ENCODE data around the gene ADAM17. TPM values are rescaled to one million over a fixed set of nuclear protein-coding genes. Genes with fewer than 3 reads are reported as not detected.
"Not testable (repeated sequence)": the region's sequence is repeated elsewhere in the genome, so short reads cannot be mapped to it uniquely, and the experiment has no call there.

The ADAM17 gene
- total RNA-seq, 2 experiments from 2014 or later = 20.7 to 25.0 TPM

GRCh38 chr2:9560628-9561027, 5.0 kb upstream of the ADAM17 start:
- Mint-ChIP-seq H3K4me3 (no peak overlapping the region), H3K36me3 (ENCODE audit: low read depth) (peaks cover 14% of the 10 kb centered on the region), H3K9me3 (ENCODE audit: insufficient read depth) (no peaks in the 10 kb centered on the region), H3K27me3 (ENCODE audit: low read depth) (no peaks in the 10 kb centered on the region), H3K27ac (no peak overlapping the region), H3K4me1 (ENCODE audit: low read depth) (peaks cover 25% of the 10 kb centered on the region)
- ATAC-seq (no peak), DNase-seq (no peak)
- CTCF ChIA-PET = interaction anchor here (1.5 kb wide), 1 partner anchor 87 kb away, joined by 3 read pairs; no protein-coding TSS in a partner anchor
- POLR2A ChIA-PET = no interaction called here

- H3K4me3 Mint-ChIP-seq = no peak overlapping the region
- DNase-seq (peak; percentile 35), ATAC-seq (no peak)
- no peaks in the 10 kb centered on the region for H3K27me3 Mint-ChIP-seq (ENCODE audit: low read depth)
- ChIA-PET CTCF (interaction anchor here (0.6 to 1.5 kb wide), 6 partner anchors 10 to 88 kb away, joined by 3 to 4 read pairs (median 3); no protein-coding TSS in a partner anchor), POLR2A (interaction anchor here (1.0 kb wide), 1 partner anchor 10 kb away, joined by 3 read pairs; no protein-coding TSS in a partner anchor)
- no peaks in the 10 kb centered on the region for H3K9me3 Mint-ChIP-seq (ENCODE audit: insufficient read depth)
- no peak overlapping the region for H3K27ac Mint-ChIP-seq
- peaks cover 39% of the 10 kb centered on the region for H3K4me1 Mint-ChIP-seq (ENCODE audit: low read depth)
- peaks cover 16% of the 10 kb centered on the region for H3K36me3 Mint-ChIP-seq (ENCODE audit: low read depth)
Observed at GRCh38 chr2:9558948-9559381, 3.3 kb upstream of the ADAM17 start.

GRCh38 chr2:9556121-9556743, 602 bp upstream of the ADAM17 start:
- no peaks in the 10 kb centered on the region for H3K27me3 Mint-ChIP-seq (ENCODE audit: low read depth)
- peaks cover 18% of the 10 kb centered on the region for H3K36me3 Mint-ChIP-seq (ENCODE audit: low read depth)
- no peaks in the 10 kb centered on the region for H3K9me3 Mint-ChIP-seq (ENCODE audit: insufficient read depth)
- H3K4me3 Mint-ChIP-seq = peak overlapping the region; percentile 99
- CTCF ChIA-PET = interaction anchor here (0.6 to 2.9 kb wide), 18 partner anchors 13 to 244 kb away, joined by 3 to 16 read pairs (median 4); partner anchors contain the start of genes IAH1 and YWHAQ
- POLR2A ChIA-PET = interaction anchor here (0.5 to 3.5 kb wide), 40 partner anchors 8 to 722 kb away, joined by 3 to 47 read pairs (median 4); partner anchors contain the start of genes CPSF3, IAH1, ITGB1BP1 and TAF1B
- H3K4me1 Mint-ChIP-seq (ENCODE audit: low read depth) = peaks cover 58% of the 10 kb centered on the region
- peak overlapping the region; percentile 98 for H3K27ac Mint-ChIP-seq
- ATAC-seq = no peak
- DNase-seq = peak; percentile 54

- DNase-seq = peak; percentile 63
- Mint-ChIP-seq H3K4me1 (ENCODE audit: low read depth) (peaks cover 63% of the 10 kb centered on the region), H3K27ac (peak overlapping the region; percentile 98), H3K4me3 (peak overlapping the region; percentile 99), H3K27me3 (ENCODE audit: low read depth) (no peaks in the 10 kb centered on the region), H3K9me3 (ENCODE audit: insufficient read depth) (no peaks in the 10 kb centered on the region), H3K36me3 (ENCODE audit: low read depth) (peaks cover 14% of the 10 kb centered on the region)
- CTCF ChIA-PET = interaction anchor here (1.1 to 2.9 kb wide), 9 partner anchors 11 to 244 kb away, joined by 4 to 16 read pairs (median 4); partner anchors contain the start of genes IAH1 and YWHAQ
- peak; percentile 26 for ATAC-seq
- POLR2A ChIA-PET = interaction anchor here (0.9 to 3.5 kb wide), 17 partner anchors 9 to 245 kb away, joined by 3 to 47 read pairs (median 7); partner anchors contain the start of genes CPSF3, IAH1, ITGB1BP1 and YWHAQ
Observed at GRCh38 chr2:9554921-9555296, 721 bp downstream of the ADAM17 start.

- H3K4me1 Mint-ChIP-seq (ENCODE audit: low read depth) = peaks cover 70% of the 10 kb centered on the region
- peak overlapping the region; percentile 20 for H3K4me3 Mint-ChIP-seq
- H3K9me3 Mint-ChIP-seq (ENCODE audit: insufficient read depth) = no peaks in the 10 kb centered on the region
- no peak for ATAC-seq
- H3K27me3 Mint-ChIP-seq (ENCODE audit: low read depth) = no peaks in the 10 kb centered on the region
- ChIA-PET POLR2A (no interaction called here), CTCF (no interaction called here)
- no peak for DNase-seq
- H3K27ac Mint-ChIP-seq = peak overlapping the region; percentile 65
- H3K36me3 Mint-ChIP-seq (ENCODE audit: low read depth) = peaks cover 7% of the 10 kb centered on the region
Observed at GRCh38 chr2:9552219-9553178, 3.1 kb downstream of the ADAM17 start.

- peaks cover 64% of the 10 kb centered on the region for H3K4me1 Mint-ChIP-seq (ENCODE audit: low read depth)
- POLR2A ChIA-PET = interaction anchor here (0.6 to 1.1 kb wide), 4 partner anchors 43 to 247 kb away, joined by 3 to 7 read pairs (median 4); partner anchors contain the start of gene YWHAQ
- DNase-seq; H3K4me3 Mint-ChIP-seq; H3K27ac Mint-ChIP-seq; ATAC-seq; H3K27me3 Mint-ChIP-seq (ENCODE audit: low read depth); H3K36me3 Mint-ChIP-seq (ENCODE audit: low read depth); CTCF ChIA-PET; H3K9me3 Mint-ChIP-seq (ENCODE audit: insufficient read depth): not testable (repeated sequence)
Observed at GRCh38 chr2:9550859-9551391, 4.7 kb downstream of the ADAM17 start.

GRCh38 chr2:9549420-9549819, 6.2 kb downstream of the ADAM17 start:
- Mint-ChIP-seq H3K27me3 (ENCODE audit: low read depth) (no peaks in the 10 kb centered on the region), H3K4me1 (ENCODE audit: low read depth) (peaks cover 66% of the 10 kb centered on the region), H3K36me3 (ENCODE audit: low read depth) (peaks cover 4% of the 10 kb centered on the region), H3K4me3 (no peak overlapping the region), H3K9me3 (ENCODE audit: insufficient read depth) (no peaks in the 10 kb centered on the region), H3K27ac (no peak overlapping the region)
- DNase-seq (no peak), ATAC-seq (no peak)
- CTCF ChIA-PET = interaction anchor here (1.4 kb wide), 1 partner anchor 13 kb away, joined by 5 read pairs; no protein-coding TSS in a partner anchor
- POLR2A ChIA-PET = interaction anchor here (1.1 kb wide), 1 partner anchor 82 kb away, joined by 4 read pairs; the partner anchor contains the start of gene YWHAQ

GRCh38 chr2:9548506-9548905, 7.1 kb downstream of the ADAM17 start:
- Mint-ChIP-seq H3K4me3 (peak overlapping the region; percentile 59), H3K27ac (peak overlapping the region; percentile 83), H3K27me3 (ENCODE audit: low read depth) (no peaks in the 10 kb centered on the region), H3K4me1 (ENCODE audit: low read depth) (peaks cover 66% of the 10 kb centered on the region), H3K36me3 (ENCODE audit: low read depth) (peaks cover 8% of the 10 kb centered on the region), H3K9me3 (ENCODE audit: insufficient read depth) (no peaks in the 10 kb centered on the region)
- CTCF ChIA-PET = interaction anchor here (0.6 to 1.4 kb wide), 3 partner anchors 8 to 16 kb away, joined by 3 to 5 read pairs (median 3); no protein-coding TSS in a partner anchor
- DNase-seq (no peak), ATAC-seq (peak; percentile 71)
- POLR2A ChIA-PET = interaction anchor here (0.6 to 1.6 kb wide), 2 partner anchors 82 to 151 kb away, joined by 3 to 5 read pairs; partner anchors contain the start of gene YWHAQ

GRCh38 chr2:9547262-9547991, 8.2 kb downstream of the ADAM17 start:
- H3K27ac Mint-ChIP-seq = peak overlapping the region; percentile 49
- no peak for ATAC-seq
- H3K9me3 Mint-ChIP-seq (ENCODE audit: insufficient read depth) = no peaks in the 10 kb centered on the region
- no peak overlapping the region for H3K4me3 Mint-ChIP-seq
- no peak for DNase-seq
- CTCF ChIA-PET = interaction anchor here (0.7 kb wide), 1 partner anchor 90 kb away, joined by 3 read pairs; no protein-coding TSS in a partner anchor
- no peaks in the 10 kb centered on the region for H3K27me3 Mint-ChIP-seq (ENCODE audit: low read depth)
- POLR2A ChIA-PET = interaction anchor here (1.6 kb wide), 1 partner anchor 83 kb away, joined by 5 read pairs; the partner anchor contains the start of gene YWHAQ
- peaks cover 12% of the 10 kb centered on the region for H3K36me3 Mint-ChIP-seq (ENCODE audit: low read depth)
- peaks cover 65% of the 10 kb centered on the region for H3K4me1 Mint-ChIP-seq (ENCODE audit: low read depth)

GRCh38 chr2:9545502-9545901, 10.1 kb downstream of the ADAM17 start:
- no peak overlapping the region for H3K4me3 Mint-ChIP-seq
- H3K36me3 Mint-ChIP-seq (ENCODE audit: low read depth) = peaks cover 17% of the 10 kb centered on the region
- DNase-seq (no peak), ATAC-seq (no peak)
- POLR2A ChIA-PET = interaction anchor here (2.0 kb wide), 1 partner anchor 10 kb away, joined by 11 read pairs; the partner anchor contains the start of gene ADAM17
- CTCF ChIA-PET = interaction anchor here (1.1 to 3.7 kb wide), 2 partner anchors 10 to 14 kb away, joined by 3 to 16 read pairs; partner anchors contain the start of gene ADAM17
- no peaks in the 10 kb centered on the region for H3K9me3 Mint-ChIP-seq (ENCODE audit: insufficient read depth)
- H3K4me1 Mint-ChIP-seq (ENCODE audit: low read depth) = peaks cover 54% of the 10 kb centered on the region
- no peaks in the 10 kb centered on the region for H3K27me3 Mint-ChIP-seq (ENCODE audit: low read depth)
- H3K27ac Mint-ChIP-seq = no peak overlapping the region
